ENCODE data around the gene CCN5. TPM values are rescaled to one million over a fixed set of nuclear protein-coding genes. Genes with fewer than 3 reads are reported as not detected.

CCN5 gene
- total RNA-seq, 1 donor from 2014 or later, result not detected

DNA sequence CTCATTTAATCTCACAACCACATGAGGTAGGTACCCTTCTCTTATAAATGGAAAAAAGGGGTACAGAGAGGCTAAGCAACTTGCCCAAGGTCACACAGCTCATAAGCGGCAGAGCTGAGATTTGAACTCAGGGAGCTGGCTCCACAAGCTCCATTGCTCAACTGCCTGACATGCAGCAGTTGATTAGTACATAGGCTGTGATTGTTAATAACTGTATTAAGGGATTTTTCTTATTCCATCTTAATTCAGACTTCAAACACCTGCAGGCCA, 6.6 kb downstream of the CCN5 start:
- Mint-ChIP-seq H3K36me3 (no peaks in the 10 kb centered on the region), H3K4me3 (no peak overlapping the region), H3K4me1 (peaks cover 8% of the 10 kb centered on the region), H3K27me3 (ENCODE audit: insufficient read depth, low read depth) (peaks cover 7% of the 10 kb centered on the region), H3K9me3 (no peaks in the 10 kb centered on the region), H3K27ac (no peak overlapping the region)
- Histone ChIP-seq H3K9me3 (ENCODE audit: low read depth) (no peaks in the 10 kb centered on the region), H3K4me1 (no peaks in the 10 kb centered on the region), H3K4me3 (no peak overlapping the region), H2AFZ (replicated peaks) (no peak overlapping the region), H3F3A (ENCODE audit: low read depth) (no peaks in the 10 kb centered on the region), H4K20me1 (ENCODE audit: low read depth) (no peaks in the 10 kb centered on the region), H3K79me2 (ENCODE audit: low read depth) (no peaks in the 10 kb centered on the region), H3K27ac (no peak overlapping the region), H3K9ac (no peak overlapping the region), H3K36me3 (no peaks in the 10 kb centered on the region), H3K27me3 (no peaks in the 10 kb centered on the region), H3K4me2 (no peak overlapping the region)
- TF ChIP-seq, protein P1, sequence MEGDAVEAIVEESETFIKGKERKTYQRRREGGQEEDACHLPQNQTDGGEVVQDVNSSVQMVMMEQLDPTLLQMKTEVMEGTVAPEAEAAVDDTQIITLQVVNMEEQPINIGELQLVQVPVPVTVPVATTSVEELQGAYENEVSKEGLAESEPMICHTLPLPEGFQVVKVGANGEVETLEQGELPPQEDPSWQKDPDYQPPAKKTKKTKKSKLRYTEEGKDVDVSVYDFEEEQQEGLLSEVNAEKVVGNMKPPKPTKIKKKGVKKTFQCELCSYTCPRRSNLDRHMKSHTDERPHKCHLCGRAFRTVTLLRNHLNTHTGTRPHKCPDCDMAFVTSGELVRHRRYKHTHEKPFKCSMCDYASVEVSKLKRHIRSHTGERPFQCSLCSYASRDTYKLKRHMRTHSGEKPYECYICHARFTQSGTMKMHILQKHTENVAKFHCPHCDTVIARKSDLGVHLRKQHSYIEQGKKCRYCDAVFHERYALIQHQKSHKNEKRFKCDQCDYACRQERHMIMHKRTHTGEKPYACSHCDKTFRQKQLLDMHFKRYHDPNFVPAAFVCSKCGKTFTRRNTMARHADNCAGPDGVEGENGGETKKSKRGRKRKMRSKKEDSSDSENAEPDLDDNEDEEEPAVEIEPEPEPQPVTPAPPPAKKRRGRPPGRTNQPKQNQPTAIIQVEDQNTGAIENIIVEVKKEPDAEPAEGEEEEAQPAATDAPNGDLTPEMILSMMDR (IDR thresholded peaks at IDR 0.05), result no peak
- no peak for DNase-seq (ENCODE audit: low spot score)

DNA sequence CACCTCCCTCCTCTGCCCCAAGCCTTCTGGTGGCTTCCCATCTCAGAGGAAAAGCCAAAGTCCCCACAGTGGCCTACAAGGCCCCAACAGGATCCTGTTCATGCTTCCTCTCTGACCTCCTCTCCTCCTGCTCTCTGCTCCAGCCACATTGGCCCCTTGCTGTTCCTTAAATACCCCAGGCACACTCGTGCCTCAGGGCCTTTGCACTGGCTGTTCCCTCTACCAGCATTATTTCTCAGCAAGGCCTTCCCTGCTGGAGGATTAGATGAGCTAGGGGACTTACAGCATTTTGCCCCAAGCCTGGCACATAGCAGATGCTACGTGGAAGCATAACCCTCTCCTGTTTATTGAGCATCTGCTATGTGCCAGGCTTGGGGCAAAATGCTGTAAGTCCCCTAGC, 7.8 kb downstream of the CCN5 start:
- no peak for TF ChIP-seq EZH2phosphoT487 (IDR thresholded peaks at IDR 0.05)
- TF ChIP-seq, protein P1 (IDR thresholded peaks at IDR 0.05), result no peak
- no peak for TF ChIP-seq EZH2 (IDR thresholded peaks at IDR 0.05)
- H3K36me3 Mint-ChIP-seq, result no peaks in the 10 kb centered on the region
- peaks cover 10% of the 10 kb centered on the region for H3K4me1 Mint-ChIP-seq
- Histone ChIP-seq H3K4me1 (no peaks in the 10 kb centered on the region), H3K27me3 (no peaks in the 10 kb centered on the region), H3K9ac (no peak overlapping the region), H3K4me3 (no peak overlapping the region), H3K4me2 (no peak overlapping the region), H3K9me3 (ENCODE audit: low read depth) (no peaks in the 10 kb centered on the region), H3K36me3 (no peaks in the 10 kb centered on the region), H4K20me1 (ENCODE audit: low read depth) (no peaks in the 10 kb centered on the region), H2AFZ (replicated peaks) (no peak overlapping the region), H3K27ac (no peak overlapping the region), H3K79me2 (ENCODE audit: low read depth) (no peaks in the 10 kb centered on the region), H3F3A (ENCODE audit: low read depth) (no peaks in the 10 kb centered on the region)
- H3K27ac Mint-ChIP-seq, result peak overlapping the region; percentile 40
- H3K4me3 Mint-ChIP-seq, result no peak overlapping the region
- H3K9me3 Mint-ChIP-seq, result no peaks in the 10 kb centered on the region
- H3K27me3 Mint-ChIP-seq (ENCODE audit: insufficient read depth, low read depth), result peaks cover 7% of the 10 kb centered on the region
- DNase-seq (ENCODE audit: low spot score), result no peak

DNA sequence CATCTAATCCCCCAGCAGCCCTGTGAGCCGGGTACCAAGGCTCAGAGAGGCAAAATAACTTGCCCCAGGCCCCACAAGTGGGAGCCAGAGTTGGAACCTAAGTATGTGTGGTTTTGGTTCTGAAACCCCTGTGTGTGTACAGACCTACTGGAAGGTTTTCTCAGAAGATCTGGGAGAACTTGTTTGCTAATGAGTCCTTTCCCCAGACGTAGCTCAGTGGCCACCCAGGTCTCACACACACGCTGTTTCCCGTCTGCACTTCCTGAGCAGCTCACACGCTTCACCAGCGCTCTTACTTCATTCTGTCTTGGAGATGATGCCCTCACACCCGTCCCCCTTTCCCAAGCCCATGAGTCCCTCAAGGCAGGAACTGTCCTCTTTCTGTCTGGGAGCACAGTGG, 8.2 kb downstream of the CCN5 start:
- H3K4me1 Mint-ChIP-seq, result peaks cover 10% of the 10 kb centered on the region
- Histone ChIP-seq H3K27me3 (no peaks in the 10 kb centered on the region), H3K9ac (no peak overlapping the region), H3K9me3 (ENCODE audit: low read depth) (no peaks in the 10 kb centered on the region), H3K27ac (no peak overlapping the region), H3K4me2 (no peak overlapping the region), H3K4me3 (no peak overlapping the region), H3K4me1 (no peaks in the 10 kb centered on the region), H4K20me1 (ENCODE audit: low read depth) (no peaks in the 10 kb centered on the region), H3K79me2 (ENCODE audit: low read depth) (no peaks in the 10 kb centered on the region), H3K36me3 (no peaks in the 10 kb centered on the region), H3F3A (ENCODE audit: low read depth) (no peaks in the 10 kb centered on the region), H2AFZ (replicated peaks) (no peak overlapping the region)
- H3K36me3 Mint-ChIP-seq, result no peaks in the 10 kb centered on the region
- peaks cover 7% of the 10 kb centered on the region for H3K27me3 Mint-ChIP-seq (ENCODE audit: insufficient read depth, low read depth)
- TF ChIP-seq, protein P1 (IDR thresholded peaks at IDR 0.05), result no peak
- TF ChIP-seq EZH2 (IDR thresholded peaks at IDR 0.05) (no peak), EZH2phosphoT487 (IDR thresholded peaks at IDR 0.05) (no peak)
- no peak overlapping the region for H3K27ac Mint-ChIP-seq
- no peak overlapping the region for H3K4me3 Mint-ChIP-seq
- H3K9me3 Mint-ChIP-seq, result no peaks in the 10 kb centered on the region
- DNase-seq (ENCODE audit: low spot score), result no peak

Measured in neural progenitor cell (in vitro differentiated cells).